Fibroblast of lung (primary cell): ENCODE results near the gene LMAN1L. TPM values are rescaled to one million over a fixed set of nuclear protein-coding genes. Genes with fewer than 3 reads are reported as not detected.

Source experiments
- DNase-seq, 2 donors: peaks; one replicate each; pipeline versions ENCODE4 v3.0.0 to v3.0.0-alpha.2; 2010; ENCODE audit warnings: low read depth in 2 of 2
- H2AFZ ChIP-seq: 2 replicates; pipeline ENCODE4 v1.5.1; 2012; ENCODE audit warnings: low read length, control low read depth, inconsistent platforms
- H3K27ac ChIP-seq: 2 replicates; pipeline ENCODE4 v1.5.1; 2011; ENCODE audit warnings: low read length, control low read depth; ENCODE audit not compliant: insufficient read depth
- H3K27me3 ChIP-seq: 2 replicates; pipeline ENCODE4 v1.5.1; 2011; ENCODE audit warnings: mild to moderate bottlenecking, low read length; ENCODE audit not compliant: control insufficient read depth, insufficient read depth
- H3K36me3 ChIP-seq: 2 replicates; pipeline ENCODE4 v1.5.1; 2011; ENCODE audit warnings: low read length; ENCODE audit not compliant: control insufficient read depth, insufficient read depth
- H3K4me1 ChIP-seq: 2 replicates; pipeline ENCODE4 v1.5.1; 2011; ENCODE audit warnings: low read length; ENCODE audit not compliant: control insufficient read depth, insufficient read depth; ENCODE audit errors: extremely low read depth
- H3K4me2 ChIP-seq: 2 replicates; pipeline ENCODE4 v1.5.1; 2011; ENCODE audit warnings: low read length, control low read depth; ENCODE audit not compliant: insufficient read depth; ENCODE audit errors: extremely low read depth
- H3K4me3 ChIP-seq, 4 experiments: fragments of 200-600 bp in 1 of 4; sonication (generic) in 1 of 4; replicated peaks in 1 of 4; 2 replicates each; pipeline ENCODE4 v1.5.1; 2011 to 2016; ENCODE audit warnings: low read length in 4 of 4, low read depth in 3 of 4, mild to moderate bottlenecking in 3 of 4, control low read depth in 2 of 4, inconsistent platforms in 1 of 4, mixed read lengths in 1 of 4; ENCODE audit not compliant: insufficient read depth in 1 of 4; ENCODE audit errors: control extremely low read depth in 1 of 4
- H3K79me2 ChIP-seq: 2 replicates; pipeline ENCODE4 v1.5.1; 2012; ENCODE audit warnings: mild to moderate bottlenecking, low read length, inconsistent platforms; ENCODE audit not compliant: control insufficient read depth, insufficient read depth
- H3K9ac ChIP-seq: 2 replicates; pipeline ENCODE4 v1.5.1; 2011; ENCODE audit warnings: mild to moderate bottlenecking, low read length, control low read depth; ENCODE audit not compliant: insufficient read depth
- H3K9me3 ChIP-seq: 2 replicates; pipeline ENCODE4 v1.5.1; 2012; ENCODE audit warnings: low read depth, low read length; ENCODE audit not compliant: control insufficient read depth, insufficient read depth
- H4K20me1 ChIP-seq: 2 replicates; pipeline ENCODE4 v1.5.1; 2011; ENCODE audit warnings: low read length; ENCODE audit not compliant: control insufficient read depth, insufficient read depth; ENCODE audit errors: extremely low read depth
- EZH2 ChIP-seq: IDR thresholded peaks from 2 replicates; pipeline ENCODE4 v1.5.1; 2012; ENCODE audit warnings: low read length, control low read depth, mild to moderate bottlenecking; ENCODE audit errors: missing control alignments
- polyA plus RNA-seq, 2 donors: library from polyadenylated mRNA; depleted of rRNA in 1 of 2; stranded (reverse) in 1 of 2; unstranded in 1 of 2; fragments of >200 nt; gene quantifications; 2 replicates each; pipeline ENCODE4 v1.2.1, GENCODE V29; 2011 to 2012; ENCODE audit warnings: missing spikeins in 1 of 2
- total RNA-seq: library from RNA; depleted of rRNA; stranded (reverse); fragments of >200 nt; gene quantifications from 2 replicates; pipeline ENCODE4 v1.2.1, GENCODE V29; 2014
- TF ChIP-seq, protein P1 (sequence below), 2 donors: IDR thresholded peaks in 1 of 2; conservative IDR thresholded peaks in 1 of 2; 1 replicate in 1 of 2; 2 replicates in 1 of 2; pipeline ENCODE4 v1.5.1; 2011 to 2012; ENCODE audit warnings: low read length in 2 of 2, control low read depth in 1 of 2, inconsistent platforms in 1 of 2, low read depth in 1 of 2, mild to moderate bottlenecking in 1 of 2

Gene LMAN1L
- total and polyA plus RNA-seq, 2 donors (not counting 1 experiment from before 2014, with no cell fraction given): not detected

DNA sequence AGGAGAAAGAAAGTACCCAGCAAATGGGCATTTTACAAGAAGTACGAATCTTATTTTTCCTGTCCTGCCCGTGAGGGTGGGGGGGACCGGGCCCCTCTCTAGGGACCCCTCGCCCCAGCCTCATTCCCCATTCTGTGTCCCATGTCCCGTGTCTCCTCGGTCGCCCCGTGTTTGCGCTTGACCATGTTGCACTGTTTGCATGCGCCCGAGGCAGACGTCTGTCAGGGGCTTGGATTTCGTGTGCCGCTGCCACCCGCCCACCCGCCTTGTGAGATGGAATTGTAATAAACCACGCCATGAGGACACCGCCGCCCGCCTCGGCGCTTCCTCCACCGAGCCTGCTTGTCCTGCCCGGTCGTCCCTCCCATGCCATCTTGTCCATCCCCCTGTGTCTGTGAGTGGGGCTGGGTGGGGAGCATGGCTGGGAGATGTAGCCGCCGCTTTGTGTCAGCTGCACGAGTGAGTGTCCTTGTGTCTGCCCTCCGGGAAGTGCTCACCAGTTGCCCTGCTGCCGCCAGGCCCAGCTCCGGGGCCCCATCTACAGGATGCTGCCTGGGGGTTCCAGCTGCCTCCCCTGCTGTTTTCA is 9.7 kb upstream of the LMAN1L start:
- Histone ChIP-seq H3K4me1 (peaks cover 3% of the 10 kb centered on the region), H3K27me3 (no peaks in the 10 kb centered on the region), H2AFZ (no peak overlapping the region), H3K36me3 (peaks cover 26% of the 10 kb centered on the region), H3K79me2 (peaks cover 2% of the 10 kb centered on the region), H3K4me2 (no peak overlapping the region), H3K27ac (no peak overlapping the region), H4K20me1 (no peaks in the 10 kb centered on the region), H3K9me3 (no peaks in the 10 kb centered on the region), H3K9ac (no peak overlapping the region), H3K4me3 (no peak overlapping the region)
- TF ChIP-seq EZH2: no peak
- TF ChIP-seq, protein P1, sequence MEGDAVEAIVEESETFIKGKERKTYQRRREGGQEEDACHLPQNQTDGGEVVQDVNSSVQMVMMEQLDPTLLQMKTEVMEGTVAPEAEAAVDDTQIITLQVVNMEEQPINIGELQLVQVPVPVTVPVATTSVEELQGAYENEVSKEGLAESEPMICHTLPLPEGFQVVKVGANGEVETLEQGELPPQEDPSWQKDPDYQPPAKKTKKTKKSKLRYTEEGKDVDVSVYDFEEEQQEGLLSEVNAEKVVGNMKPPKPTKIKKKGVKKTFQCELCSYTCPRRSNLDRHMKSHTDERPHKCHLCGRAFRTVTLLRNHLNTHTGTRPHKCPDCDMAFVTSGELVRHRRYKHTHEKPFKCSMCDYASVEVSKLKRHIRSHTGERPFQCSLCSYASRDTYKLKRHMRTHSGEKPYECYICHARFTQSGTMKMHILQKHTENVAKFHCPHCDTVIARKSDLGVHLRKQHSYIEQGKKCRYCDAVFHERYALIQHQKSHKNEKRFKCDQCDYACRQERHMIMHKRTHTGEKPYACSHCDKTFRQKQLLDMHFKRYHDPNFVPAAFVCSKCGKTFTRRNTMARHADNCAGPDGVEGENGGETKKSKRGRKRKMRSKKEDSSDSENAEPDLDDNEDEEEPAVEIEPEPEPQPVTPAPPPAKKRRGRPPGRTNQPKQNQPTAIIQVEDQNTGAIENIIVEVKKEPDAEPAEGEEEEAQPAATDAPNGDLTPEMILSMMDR (conservative IDR thresholded peaks at IDR 0.05 in 1 of 2, IDR thresholded peaks at IDR 0.05 in 1 of 2; ENCODE audit: low read depth in 1 of 2, low read length in 2 of 2): no peak
- no peak for DNase-seq

DNA sequence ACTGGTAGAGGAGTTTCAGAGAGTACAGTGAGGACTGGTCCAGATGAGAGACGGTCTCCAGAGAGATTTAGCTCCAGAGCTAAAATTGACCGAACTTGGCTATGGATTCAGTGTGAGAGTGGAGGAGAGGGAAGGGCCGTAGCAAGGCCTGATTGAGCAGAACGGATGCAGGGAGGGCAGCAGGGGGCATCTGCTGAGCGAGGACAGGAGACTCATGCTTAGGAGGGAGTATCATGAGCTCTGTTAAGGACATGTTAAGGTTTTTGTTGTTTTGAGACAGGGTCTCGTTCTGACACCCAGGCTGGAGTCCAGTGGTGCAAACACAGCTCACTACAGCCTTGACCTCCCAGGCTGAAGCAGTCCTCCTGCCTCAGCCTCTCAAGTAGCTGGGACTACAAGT is 7.7 kb upstream of the LMAN1L start:
- Histone ChIP-seq H4K20me1 (no peaks in the 10 kb centered on the region), H3K4me3 (no peak overlapping the region)

DNA sequence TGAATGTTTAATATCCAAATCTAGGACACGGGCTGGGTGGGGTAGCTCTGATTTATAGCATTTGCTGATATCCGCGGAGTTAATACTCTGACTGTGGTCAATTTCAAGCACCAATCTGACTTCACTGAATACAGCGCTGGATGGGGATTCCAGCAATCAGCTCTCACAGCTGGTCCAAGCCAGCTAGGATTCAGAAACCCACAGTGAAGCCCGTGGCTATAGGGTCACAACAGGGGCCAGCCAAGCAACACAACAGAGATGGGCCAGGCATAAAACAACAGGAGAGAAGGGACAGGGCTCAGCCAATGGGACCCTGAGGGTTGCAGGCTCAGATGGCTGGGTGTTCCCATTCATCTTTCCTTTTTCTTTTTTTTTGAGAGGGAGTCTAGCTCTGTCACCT is 5.4 kb upstream of the LMAN1L start:
- H3K4me2 ChIP-seq: no peak overlapping the region
- peaks cover 2% of the 10 kb centered on the region for H3K4me1 ChIP-seq
- H3K9me3 ChIP-seq: no peaks in the 10 kb centered on the region
- no peaks in the 10 kb centered on the region for H4K20me1 ChIP-seq
- no peak overlapping the region for H3K4me3 ChIP-seq
- no peak for TF ChIP-seq EZH2
- TF ChIP-seq, protein P1 (conservative IDR thresholded peaks at IDR 0.05 in 1 of 2, IDR thresholded peaks at IDR 0.05 in 1 of 2; ENCODE audit: low read depth in 1 of 2, low read length in 2 of 2): no peak
- H3K79me2 ChIP-seq: no peaks in the 10 kb centered on the region
- DNase-seq: peak; percentile 29 to 55
- H2AFZ ChIP-seq: no peak overlapping the region
- H3K36me3 ChIP-seq: peaks cover 6% of the 10 kb centered on the region
- no peak overlapping the region for H3K27ac ChIP-seq
- no peak overlapping the region for H3K9ac ChIP-seq
- no peaks in the 10 kb centered on the region for H3K27me3 ChIP-seq

More for the DNA sequence above, 7.7 kb upstream of the LMAN1L start:
- no peak overlapping the region for H3K4me2 ChIP-seq
- no peaks in the 10 kb centered on the region for H3K79me2 ChIP-seq
- peaks cover 15% of the 10 kb centered on the region for H3K36me3 ChIP-seq
- H3K27me3 ChIP-seq: no peaks in the 10 kb centered on the region
- no peak for DNase-seq
- H3K9ac ChIP-seq: no peak overlapping the region
- no peak overlapping the region for H2AFZ ChIP-seq
- peaks cover 3% of the 10 kb centered on the region for H3K4me1 ChIP-seq
- H3K27ac ChIP-seq: no peak overlapping the region
- TF ChIP-seq EZH2: no peak
- TF ChIP-seq, protein P1 (conservative IDR thresholded peaks at IDR 0.05 in 1 of 2, IDR thresholded peaks at IDR 0.05 in 1 of 2; ENCODE audit: low read depth in 1 of 2, low read length in 2 of 2): no peak
- no peaks in the 10 kb centered on the region for H3K9me3 ChIP-seq
